Skin of body (tissue), 2 donors: ENCODE measurements around the gene ALOX5. TPM values are rescaled to one million over a fixed set of nuclear protein-coding genes. Genes with fewer than 3 reads are reported as not detected.

Source experiments
- DNase-seq: peaks from one replicate; lab custom pipeline; 2025; lab: John Stamatoyannopoulos, UW
- total RNA-seq: library from RNA; depleted of rRNA; stranded (reverse); fragments of >200 nt; gene quantifications from one replicate; pipeline ENCODE4 v1.2.3, GENCODE V29; 2014

ALOX5 gene
- total RNA-seq, 1 donor from 2014 or later = 9.4 TPM

DNA sequence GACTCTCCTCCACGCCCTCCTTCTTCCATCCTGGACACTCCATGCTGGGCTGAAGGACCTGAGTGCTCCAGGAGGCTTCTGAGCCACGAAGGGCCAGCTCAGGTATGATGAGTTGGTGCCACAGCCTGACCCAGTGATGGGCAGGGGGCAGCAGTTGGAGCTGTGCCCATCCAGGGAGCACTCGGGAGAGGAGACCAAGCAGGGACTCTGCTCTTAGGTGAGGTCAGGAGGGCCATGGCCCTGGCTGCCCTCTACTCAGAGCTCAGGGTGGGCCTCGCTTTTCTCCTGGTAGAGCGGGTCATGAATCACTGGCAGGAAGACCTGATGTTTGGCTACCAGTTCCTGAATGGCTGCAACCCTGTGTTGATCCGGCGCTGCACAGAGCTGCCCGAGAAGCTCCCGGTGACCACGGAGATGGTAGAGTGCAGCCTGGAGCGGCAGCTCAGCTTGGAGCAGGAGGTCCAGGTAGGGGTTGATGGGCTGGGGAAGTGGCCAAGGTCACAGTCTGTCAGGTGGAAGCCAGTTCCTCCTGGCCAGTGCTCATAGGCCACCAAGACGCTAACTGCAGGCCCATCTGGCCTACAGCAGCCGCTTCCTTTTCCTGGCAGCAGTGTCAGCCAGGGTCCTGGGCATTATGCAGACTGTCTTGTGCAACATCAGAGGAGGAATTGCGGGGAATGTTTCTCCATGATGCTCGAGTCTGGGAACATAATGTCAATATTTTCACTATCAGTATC, 50.8 kb downstream of the ALOX5 start:
- DNase-seq = no peak

GRCh38 chr10:45425621-45426563, 51.9 kb downstream of the ALOX5 start:
- DNase-seq = no peak

DNA sequence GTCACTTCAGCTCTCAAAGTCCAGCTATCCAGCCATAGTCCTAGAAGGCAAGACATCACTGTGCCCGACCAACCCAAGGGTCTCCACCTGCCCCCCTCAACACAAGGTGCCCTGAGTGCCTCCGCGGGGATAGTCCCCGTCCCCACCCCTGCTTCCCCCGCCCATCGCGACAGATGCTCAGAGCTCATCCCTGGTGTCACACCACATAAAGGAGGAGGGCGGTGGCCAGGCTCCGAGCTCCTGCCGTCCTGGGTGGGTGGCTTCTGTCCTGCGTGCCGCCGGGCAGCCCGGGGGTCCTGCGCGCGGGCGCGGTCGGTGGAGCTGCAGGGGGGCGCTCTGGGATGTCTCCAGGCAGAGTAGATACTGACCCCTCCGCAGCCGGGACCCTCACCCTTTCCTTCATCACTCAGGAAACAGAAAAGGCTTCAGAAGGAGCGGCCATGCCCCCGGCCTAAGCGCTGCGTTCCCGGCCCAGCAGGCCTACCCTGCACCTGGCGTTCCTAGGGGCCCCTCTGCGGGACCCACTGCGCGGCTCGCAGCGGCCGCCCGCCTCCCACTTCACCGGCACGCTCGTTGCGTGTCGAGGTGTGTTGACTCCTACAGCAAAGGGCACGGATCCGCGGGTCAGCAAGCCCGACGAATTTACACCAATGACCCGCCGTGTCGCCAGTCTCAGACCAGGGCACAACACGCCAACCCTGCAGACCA, 53.4 kb downstream of the ALOX5 start:
- no peak for DNase-seq

- no peak for DNase-seq
These were observed 54.0 kb downstream of the ALOX5 start for GRCh38 chr10:45427970-45428366.

DNA sequence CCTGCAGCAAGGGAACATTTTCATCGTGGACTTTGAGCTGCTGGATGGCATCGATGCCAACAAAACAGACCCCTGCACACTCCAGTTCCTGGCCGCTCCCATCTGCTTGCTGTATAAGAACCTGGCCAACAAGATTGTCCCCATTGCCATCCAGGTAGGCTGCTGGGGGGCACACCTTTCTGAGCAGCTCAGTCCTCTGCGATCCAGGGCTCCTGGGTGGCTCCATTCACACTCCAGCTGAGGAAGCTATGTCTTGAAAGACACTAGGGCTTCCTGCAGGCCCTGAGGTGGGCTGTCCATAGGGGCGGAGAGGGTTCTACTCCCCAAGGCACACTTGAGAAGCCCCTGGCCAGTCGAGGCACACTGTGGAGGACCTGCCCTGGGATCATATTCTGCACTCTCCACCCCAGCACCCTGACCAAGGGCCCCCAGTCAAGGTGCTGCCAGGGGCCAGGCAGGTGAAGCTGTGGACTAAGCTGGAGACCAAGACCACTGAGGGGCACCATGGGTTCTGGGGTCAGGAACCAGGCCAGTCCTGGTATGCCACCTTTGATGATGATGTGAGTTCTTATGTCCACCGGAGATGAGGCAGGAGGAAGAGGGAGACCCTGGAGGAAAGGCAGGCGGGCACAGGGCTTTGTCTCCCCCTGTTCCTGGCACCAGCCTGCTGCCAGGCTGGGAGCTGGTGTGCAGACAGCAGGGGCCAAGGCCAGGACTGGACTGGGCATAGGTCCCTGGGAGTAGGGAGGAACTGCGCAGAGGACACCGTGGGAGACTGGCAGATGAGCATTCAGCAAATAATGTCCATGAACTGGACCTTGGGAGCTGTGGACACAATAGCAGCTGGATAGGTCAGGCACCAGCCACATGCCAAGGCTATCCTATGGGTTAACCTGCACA, 54.8 kb downstream of the ALOX5 start:
- no peak for DNase-seq

DNA sequence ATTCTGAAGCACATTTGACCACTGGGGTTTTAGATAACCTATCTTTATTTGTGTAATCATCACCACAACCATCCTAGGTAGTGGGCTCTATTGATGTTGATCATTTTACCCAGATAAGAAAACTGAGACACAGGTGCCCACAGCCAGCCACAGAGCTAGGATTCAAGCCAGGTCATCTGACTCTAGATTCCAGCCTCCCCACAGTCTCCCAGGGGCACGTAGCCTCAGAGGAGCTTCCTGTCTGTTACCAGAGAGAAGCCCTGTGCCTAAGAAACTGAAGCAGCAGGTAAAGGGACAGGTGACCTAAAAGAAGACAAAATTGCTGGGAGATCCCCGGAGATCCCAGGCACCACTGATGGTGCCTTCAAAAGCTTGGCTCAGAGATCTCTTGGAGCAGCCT, 55.8 kb downstream of the ALOX5 start:
- DNase-seq = no peak

- no peak for DNase-seq
These were observed 58.1 kb downstream of the ALOX5 start for GRCh38 chr10:45432113-45432512.

GRCh38 chr10:45432700-45433472, 58.9 kb downstream of the ALOX5 start:
- no peak for DNase-seq

DNA sequence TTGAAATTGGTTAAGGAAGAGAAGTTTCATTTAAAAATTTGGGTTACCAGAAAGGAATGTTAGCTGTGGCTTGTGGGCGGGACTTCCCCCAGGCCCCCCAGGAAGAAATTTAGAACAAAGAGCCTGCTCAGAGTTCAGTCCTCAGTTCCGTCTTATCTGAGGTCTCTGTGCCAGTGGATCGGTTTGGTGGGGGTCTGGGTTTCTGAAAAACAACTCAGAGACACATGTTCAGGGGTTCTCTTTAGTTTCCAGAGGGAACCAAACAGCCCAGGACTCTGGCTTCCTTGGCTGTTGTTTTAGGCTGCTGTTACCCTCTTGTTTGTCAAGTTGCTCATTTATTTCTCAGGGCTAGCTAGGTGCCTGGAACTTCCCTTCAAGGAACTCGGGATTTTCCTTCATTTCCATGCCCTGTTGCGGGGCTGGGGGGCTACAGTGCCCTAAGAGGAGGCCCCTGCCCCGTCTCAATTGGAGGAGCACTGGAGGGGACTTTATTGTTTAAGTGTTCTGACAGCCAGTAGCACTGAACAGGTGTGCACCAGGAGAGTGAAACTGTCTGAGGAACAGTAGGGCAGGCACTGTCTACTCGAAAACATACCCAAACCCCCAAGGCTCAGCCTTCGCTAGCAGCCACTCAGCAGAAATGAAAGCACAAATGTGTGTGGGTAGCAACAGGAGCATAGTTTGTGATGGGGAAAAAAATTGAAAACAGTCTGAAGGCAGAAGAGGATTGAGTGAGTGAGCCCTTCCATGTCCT, 59.9 kb downstream of the ALOX5 start:
- no peak for DNase-seq

DNA sequence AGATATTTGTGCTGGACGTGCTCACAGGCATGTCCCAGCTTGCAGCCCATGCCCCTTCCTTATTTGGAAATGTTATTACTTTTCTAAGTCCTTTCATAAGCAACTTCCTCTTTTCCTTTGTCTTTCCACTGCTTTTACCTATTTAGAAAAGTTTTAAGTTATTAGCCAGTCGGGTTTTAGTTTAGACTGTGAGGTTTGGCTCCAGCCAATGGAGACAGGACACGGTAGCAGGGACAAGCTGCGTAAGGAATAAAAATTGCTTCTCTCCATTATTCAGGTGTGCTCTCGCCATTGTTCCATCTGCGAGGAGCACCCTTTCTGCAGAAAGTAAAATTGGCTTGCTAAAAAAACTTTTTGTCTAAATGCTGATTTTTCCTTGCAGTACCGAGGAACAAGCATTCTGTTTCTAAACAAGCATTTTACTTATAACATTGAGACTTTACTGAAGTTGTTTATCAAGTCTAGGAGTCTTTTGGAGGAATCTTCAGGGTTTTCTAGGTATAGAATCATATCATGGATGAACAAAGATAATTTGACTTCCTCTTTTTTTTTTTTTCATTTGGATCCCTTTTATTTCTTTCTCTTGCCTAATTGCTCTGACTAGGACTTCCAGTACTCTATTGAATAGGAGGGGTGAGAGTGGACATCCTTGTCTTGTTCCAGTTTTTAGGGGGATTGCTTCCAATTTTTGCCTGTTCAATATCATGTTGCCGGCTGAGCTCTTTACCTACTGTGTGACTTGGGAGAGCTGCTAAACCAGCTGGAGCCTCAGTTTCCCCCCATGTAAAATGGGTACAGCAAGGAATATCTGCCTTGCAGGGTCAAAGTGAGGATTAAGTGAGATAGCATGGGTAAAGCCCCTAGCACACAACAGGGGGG, 63.8 kb downstream of the ALOX5 start:
- no peak for DNase-seq

DNA sequence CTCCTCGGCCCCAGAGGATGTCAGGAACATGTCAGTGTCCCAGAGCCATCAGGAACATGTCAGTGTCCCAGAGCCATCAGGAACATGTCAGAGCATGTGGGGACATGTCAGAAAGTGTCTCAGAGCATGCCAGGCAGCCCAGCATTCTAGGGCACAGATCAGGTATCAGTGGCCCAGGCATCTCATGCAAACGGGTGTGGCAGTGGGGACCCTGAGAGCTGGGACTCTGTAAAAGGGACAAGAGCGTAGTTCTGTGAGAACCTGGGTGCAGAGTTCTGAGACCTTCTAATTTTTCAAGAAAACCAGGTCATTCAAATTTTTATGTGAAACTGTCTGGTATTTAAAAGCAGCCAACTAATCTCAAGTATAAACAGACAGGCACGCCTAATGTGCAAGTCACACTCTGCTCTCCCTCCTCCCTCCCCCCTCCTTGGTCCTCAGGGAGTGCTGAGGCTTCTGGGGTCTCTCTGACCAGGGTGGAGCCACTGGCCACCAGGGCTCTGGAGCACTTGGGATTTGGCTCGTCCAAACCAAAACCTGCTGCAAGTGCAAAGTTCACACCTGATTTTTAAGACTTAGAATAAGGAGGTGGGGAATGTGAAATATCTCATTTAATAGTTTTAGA, 64.6 kb downstream of the ALOX5 start:
- DNase-seq = no peak

DNA sequence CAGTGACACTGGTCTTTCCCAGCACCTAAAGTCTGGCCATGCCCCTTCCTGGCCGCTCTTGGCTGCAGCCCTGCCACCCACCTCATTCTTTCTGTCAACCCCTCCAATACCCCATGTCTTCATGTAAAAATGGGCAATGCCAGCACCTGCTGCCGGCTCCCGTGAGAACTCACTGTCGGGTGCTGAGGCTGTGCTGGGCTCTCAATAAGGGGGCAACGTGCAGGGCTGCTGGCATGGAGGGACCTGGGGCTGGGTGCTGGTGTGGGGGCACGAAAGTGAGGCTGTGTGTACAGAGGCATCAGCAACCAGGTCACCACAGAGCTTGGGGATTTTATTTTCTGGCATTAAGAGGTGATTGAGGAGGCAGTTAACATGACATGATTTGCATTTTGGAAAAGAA, 65.3 kb downstream of the ALOX5 start:
- DNase-seq = no peak

DNA sequence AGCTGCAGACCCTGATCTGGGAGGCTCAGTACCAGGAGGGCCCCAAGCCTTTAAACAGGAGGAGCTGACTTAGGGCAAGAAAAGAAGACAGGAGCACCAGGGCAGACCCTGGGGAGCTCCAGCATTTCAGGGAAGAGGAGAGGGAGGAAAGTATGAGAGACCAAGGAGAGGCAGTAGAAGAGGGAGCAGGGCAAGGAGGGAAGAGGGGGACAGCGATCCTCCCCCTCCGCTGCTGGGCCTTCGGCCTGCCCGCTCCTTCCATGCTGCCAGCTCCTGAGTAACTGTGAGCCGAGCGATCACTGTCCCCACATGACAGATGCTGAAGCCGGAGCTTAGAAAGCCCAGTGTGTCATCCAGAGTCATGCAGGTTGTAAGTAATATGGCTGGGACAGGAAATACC, 65.9 kb downstream of the ALOX5 start:
- DNase-seq = no peak

DNA sequence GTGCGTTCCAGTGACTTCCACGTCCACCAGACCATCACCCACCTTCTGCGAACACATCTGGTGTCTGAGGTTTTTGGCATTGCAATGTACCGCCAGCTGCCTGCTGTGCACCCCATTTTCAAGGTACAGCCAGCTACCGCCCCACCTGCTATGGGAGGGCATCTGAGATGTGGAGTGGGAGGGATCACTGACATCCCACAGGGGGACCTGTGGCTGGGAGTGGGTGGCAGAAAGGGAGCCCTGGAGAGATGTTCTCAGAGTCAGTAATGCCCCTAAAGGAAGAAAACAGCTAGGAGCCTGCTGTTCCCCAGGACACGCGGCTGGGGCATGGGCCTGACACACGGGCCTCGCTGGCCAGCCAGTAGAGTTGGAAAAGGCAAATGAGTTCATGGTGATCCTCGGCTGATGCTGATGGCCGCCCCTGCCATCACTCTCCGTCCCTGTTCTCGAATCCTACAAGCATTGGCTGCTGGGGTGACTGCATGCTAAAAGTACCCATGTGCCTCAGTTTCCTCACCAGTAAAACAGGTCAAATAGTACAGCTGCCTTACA, 66.6 kb downstream of the ALOX5 start:
- DNase-seq = no peak

DNA sequence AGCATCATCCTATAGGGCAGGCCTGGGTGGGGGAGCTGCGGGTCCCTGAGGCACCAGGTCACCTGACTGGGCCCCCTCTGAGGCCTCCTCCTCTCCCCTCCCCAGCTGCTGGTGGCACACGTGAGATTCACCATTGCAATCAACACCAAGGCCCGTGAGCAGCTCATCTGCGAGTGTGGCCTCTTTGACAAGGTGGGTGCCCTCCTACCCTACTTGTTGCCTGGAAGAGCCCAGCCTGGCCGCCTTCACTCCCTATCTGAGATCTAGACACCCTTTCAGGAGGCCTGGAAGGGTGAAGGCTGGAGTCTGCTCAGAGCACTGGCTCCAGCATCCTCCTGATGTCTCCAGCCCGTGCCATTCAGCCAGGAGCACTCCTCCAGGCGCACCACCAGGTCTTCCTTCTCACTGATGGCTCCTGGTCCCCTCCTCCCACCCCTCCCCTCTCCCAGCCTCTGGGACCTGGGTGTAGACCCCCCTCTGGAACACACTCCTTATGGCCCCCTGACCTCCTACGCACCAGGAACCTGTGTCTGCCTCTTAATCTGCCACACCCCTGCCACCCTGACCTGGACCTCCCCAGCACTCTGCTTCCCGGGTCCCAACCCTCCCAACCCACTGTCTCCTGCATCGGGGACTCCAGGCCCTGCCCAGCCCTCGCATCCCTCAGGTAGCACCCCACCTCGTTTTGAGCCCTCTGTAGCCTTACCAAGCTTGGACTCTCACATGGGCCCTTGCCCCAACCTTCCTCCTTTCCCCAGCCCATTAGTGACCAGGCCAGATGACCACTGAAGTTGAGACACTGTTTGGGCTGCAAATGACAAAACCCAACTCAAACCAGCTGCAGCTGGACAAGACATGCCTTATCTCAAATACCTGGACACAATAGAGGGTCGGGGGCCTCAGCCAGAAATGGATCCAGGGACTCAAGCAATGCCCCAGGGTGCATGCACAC, 67.5 kb downstream of the ALOX5 start:
- DNase-seq = no peak

- DNase-seq = no peak
These were observed 68.2 kb downstream of the ALOX5 start for GRCh38 chr10:45442251-45442650.
